Fibroblast of skin of right quadriceps (primary cell): ENCODE results near the gene SLC7A9.
"Not testable (repeated sequence)": the region's sequence is repeated elsewhere in the genome, so short reads cannot be mapped to it uniquely, and the experiment has no call there.

Experiments
- DNase-seq: peaks from one replicate; pipeline ENCODE4 v3.0.0-alpha.2; 2013

The SLC7A9 gene

GRCh38 chr19:32787161-32787813 lies 82.3 kb downstream of the SLC7A9 start:
- DNase-seq: not testable (repeated sequence)

GRCh38 chr19:32782089-32782488 lies 87.5 kb downstream of the SLC7A9 start:
- not testable (repeated sequence) for DNase-seq

- no peak for DNase-seq
Observed at GRCh38 chr19:32781280-32781679, 88.3 kb downstream of the SLC7A9 start.
